GM18873 (cell line): ENCODE data around the gene GALNT9.

ENCODE experiments used
- ATAC-seq: cut with Tn5 transposase; IDR thresholded peaks from one replicate; pipeline ENCODE4 v1.9.1; 2021; ENCODE audit warnings: mild to moderate bottlenecking, moderate library complexity, moderate number of reproducible peaks; ENCODE audit not compliant: unreplicated experiment, low FRiP score

GALNT9 gene

GRCh38 chr12:132190834-132191500 is 138.4 kb downstream of the GALNT9 start:
- no peak for ATAC-seq

- peak; percentile 24 for ATAC-seq
Measured at GRCh38 chr12:132190012-132190755, 139.2 kb downstream of the GALNT9 start.

DNA sequence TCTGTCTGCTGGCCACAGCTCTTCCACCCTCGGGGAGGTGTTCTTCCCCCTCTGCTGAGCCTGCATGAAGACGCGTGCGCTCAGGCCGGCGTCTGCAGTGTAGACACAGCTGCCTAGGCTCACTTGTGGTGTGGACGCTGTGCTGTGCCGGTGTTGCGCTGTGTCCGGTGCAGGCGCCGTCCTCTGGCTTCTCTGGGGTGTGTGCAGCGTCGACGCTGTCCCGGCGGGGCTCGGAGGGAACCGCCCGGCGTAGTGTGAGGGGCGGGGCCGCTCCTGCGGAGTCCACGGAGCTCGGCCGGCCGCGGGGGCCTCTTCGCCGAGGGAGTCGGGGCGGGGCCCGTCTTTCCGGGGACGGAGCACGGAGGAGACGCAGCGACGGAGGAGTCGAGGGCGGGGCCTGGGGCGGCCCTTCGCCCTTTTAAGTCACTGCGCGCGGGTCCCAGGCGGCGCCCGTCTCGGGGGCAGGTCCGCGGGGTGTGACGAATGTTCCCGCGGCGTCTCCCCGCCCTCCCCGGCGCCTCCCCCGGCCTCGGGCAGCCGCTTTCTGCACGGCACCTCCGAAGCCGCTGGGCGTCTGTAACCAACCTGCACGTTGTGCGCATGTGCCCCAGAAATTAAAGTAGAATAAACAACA is 139.9 kb downstream of the GALNT9 start:
- peak; percentile 62 for ATAC-seq

- ATAC-seq: no peak
Measured at GRCh38 chr12:132188916-132189325, 140.5 kb downstream of the GALNT9 start.

GRCh38 chr12:132188451-132188901 is 140.9 kb downstream of the GALNT9 start:
- no peak for ATAC-seq

DNA sequence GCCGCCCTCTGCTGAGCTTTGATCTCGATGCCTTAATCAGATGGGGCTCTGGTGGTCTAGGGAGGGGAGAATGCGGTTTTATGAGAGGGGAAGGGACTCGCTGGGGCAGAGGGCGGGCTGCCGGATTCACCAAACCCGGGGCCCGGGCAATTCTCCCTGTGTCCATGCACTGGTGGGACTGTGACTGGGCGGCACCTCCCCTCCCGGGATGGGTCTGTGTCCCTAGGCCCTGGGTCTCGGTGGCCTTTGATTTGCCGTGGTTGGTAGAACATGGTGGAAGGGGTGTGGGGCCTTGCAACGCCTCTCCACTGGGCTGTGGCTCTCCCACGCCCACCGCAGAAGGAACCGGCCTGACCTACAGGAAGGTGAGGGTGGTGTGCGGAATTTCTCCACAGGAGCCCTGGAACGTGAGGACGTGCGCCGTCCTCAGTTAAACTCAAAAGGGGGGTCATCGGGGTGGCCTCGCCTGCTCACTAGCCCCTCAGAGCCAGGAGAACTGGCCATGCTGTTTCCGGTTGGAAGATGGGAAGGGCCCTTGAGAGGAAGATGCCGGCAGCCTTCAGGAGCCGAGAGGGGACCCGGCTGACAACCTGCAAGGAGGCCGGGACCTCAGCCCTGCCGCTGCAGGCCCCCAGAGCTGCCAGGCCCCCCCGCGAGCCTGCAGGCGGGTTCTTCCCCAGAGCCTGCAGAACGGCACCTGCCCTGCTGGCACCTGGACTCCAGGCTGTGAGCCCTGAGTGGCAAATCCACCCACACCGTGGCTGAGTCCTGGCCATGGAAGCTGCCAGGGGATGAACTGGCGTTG is 141.5 kb downstream of the GALNT9 start:
- ATAC-seq: no peak

GRCh38 chr12:132186857-132187620 is 142.3 kb downstream of the GALNT9 start:
- ATAC-seq: no peak

GRCh38 chr12:132186208-132186856 is 143.1 kb downstream of the GALNT9 start:
- no peak for ATAC-seq

DNA sequence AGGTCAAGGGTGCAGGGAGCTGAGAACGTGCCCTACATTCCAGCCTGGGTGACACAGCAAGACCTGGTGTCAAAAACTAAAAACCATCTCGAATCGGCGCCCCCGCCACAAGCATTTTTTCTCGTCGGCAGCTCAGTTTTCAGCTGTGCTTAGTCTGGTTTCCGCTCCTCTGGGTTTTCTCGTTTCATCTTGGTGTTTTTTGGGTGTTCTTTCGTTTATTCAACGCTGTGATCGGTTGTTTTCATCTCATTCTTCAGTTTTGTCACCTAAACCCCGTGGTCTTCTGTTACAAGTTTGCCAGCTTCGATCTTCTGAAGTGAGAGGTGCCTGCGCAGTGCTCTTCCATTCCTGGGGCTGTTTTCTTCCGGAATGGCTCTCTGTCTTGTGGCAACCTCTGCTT is 143.7 kb downstream of the GALNT9 start:
- no peak for ATAC-seq

GRCh38 chr12:132182711-132183365 is 146.6 kb downstream of the GALNT9 start:
- no peak for ATAC-seq

GRCh38 chr12:132182206-132182710 is 147.1 kb downstream of the GALNT9 start:
- ATAC-seq: no peak

DNA sequence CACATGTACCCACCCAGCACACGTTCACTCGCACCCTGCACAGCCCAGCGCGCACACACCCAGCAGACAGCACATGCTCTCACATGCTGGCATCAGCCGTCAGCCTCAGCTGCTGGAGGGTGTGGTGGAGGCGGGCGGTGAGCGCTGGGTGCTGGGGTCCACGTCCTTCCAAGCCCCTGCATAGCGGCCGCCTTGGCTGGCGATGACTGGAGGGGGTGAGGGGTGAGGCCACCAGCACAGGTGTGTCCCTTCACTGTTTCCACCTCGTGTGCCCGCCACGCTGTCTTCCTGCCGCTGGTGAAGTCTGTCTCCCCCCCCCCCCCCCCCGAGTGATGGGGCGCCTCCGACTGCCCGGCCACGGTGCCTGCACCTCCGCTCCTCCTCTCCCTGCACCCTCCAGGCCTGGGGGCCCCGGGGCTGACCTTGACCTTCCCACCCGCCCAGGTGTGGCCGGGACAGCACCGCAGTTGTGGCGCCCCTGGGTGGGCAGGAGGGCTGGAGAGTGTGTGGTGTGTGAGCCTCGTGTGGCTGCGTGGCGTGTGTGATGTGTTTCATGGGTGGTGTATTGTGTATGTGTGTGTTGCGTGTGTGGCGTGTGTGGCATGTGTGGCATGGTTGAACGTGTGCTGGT is 147.7 kb downstream of the GALNT9 start:
- ATAC-seq: no peak

DNA sequence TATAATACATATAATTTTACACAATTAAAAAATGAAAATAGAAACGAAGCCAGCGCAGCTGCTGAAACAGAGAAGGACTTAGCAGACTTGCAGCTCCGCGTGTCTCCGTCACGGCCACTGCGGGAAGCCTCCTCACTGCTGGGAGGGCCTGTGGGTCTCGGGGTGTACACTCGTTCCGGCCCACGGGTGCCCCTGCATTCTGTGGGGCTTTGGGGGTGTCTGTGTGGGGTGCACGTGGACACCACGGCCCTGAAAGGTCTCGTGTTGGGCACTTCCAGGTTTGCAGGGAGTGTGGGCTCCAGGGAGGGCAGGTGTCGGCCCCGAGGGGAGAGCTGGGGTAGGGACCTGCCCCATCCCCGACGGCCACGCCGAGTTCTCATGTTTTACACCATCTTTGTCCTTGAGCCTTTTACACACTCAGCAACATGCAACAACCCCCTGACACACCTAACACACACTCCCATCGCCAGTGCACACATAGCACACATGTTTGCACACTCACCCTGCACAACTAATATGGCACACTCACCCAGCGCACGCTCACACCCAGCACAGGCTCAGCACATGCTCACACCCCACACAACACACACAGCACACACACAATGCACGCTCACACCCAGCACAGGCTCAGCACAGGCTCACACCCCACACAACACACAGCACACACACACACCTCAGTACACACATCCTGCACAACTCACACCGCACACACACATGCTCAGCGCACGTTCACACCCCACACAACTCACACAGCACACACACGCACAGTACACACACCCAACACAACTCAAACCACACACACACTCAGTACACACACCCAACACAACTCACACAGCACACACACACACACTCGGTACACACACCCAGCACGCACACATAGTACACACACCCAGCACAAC is 148.5 kb downstream of the GALNT9 start:
- ATAC-seq: no peak

DNA sequence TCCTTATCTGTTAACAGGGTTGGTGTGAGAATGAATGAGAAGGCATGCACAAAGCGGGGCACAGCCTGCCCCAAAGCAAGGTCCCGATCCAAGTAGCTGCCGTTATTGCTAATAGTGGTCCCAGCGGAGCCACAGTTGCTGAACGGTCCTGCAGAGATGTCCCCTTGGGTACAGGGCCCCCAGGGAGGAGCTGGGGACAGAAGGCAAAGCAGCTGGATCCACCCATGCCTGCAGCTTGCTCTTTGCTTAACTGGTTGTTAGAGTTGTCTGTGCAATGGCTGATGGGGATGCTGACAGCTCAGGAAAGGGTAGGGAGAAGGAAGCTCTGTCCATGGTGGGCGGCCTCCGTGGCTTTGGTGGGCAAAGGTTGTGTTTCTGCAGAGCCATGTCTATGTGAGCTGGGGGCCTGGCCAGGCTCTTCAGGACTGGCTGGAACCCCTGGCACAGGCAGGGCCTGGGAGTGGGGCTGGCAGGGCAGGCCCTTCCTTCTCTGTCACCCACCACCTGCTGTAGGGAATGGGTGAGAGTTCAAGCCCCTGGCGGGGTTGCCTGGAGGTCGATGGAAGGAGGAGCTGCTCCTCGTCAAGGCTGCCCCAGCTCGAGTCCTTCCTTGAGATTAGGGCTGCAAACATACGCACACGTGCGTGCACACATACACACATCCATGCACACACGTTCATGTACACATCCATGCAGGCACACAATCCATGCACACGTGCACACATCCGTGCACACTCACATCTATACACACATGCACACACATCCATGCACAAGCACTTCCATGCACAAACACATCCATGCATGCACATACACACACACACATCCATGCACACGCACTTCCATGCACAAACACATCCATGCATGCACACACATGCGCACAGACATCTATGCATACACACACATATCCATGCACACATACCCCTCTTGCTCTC is 149.7 kb downstream of the GALNT9 start:
- no peak for ATAC-seq

GRCh38 chr12:132178801-132179401 is 150.5 kb downstream of the GALNT9 start:
- no peak for ATAC-seq

DNA sequence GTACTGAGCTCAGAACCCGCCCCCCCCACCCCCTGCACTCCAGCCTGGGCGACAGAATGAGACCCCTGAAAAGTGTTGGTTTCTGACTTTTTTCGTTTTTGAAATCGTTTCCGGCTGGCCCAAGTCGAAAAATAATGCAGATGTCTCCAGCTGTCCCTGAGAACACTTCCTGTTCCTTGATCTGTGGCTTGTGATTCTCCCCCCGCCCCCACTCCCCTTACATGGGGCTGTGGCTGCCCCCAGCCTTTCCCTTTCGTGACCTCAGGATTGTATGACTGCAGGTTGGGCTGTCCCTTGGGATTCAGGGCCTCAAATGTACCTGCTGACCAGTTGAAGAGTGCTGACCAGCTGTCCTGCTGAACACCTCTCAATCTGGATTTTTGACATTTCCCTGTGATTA is 151.1 kb downstream of the GALNT9 start:
- no peak for ATAC-seq
